ENCODE results near the gene GATA1. TPM values are rescaled to one million over a fixed set of nuclear protein-coding genes. Genes with fewer than 3 reads are reported as not detected.

GATA1 gene
- polyA plus RNA-seq, 3 donors, result 0.40 to 0.74 (median 0.74) TPM

GRCh38 chrX:48784726-48785125 is 1.7 kb upstream of the GATA1 start:
- DNase-seq (ENCODE audit: low read depth in 3 of 3, low spot score in 2 of 3), result no peak

- no peak for DNase-seq (ENCODE audit: low read depth in 3 of 3, low spot score in 2 of 3)
Observed at GRCh38 chrX:48785186-48785539, 1.2 kb upstream of the GATA1 start.

DNA sequence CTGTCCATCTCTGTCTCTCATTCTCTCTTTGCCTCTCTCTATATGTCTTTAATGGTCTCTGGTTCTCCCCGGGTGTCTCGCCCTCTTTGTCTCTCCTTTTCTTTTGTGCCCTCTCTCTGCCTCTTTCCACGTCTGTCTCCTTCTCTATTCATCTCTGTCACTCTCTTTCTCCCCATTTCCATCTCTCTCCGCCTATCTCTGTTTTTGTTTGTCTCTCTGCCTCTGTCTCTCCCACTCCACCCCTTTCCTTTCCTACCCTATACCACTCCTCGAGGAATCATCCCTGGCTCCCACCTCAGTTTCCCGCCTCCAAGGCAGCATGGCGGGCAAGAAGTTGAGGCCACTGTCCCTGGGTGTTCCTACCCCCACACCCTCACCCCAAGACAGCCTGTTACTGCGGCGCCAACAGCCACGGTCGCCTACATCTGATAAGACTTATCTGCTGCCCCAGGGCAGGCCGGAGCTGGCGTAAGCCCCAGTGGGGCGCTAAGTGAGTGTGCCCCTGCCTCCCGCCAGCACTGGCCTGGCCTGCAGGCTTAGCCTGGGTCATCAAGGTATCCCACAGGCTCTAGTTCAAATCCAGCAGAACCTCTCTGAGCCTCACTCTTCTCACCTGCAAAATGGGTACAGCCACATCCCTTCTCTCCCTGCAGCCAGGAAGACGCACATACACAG is 713 bp upstream of the GATA1 start:
- DNase-seq (ENCODE audit: low read depth in 3 of 3, low spot score in 2 of 3), result no peak

GRCh38 chrX:48786825-48787504 is 575 bp downstream of the GATA1 start:
- DNase-seq (ENCODE audit: low read depth in 3 of 3, low spot score in 2 of 3), result no peak

- DNase-seq (ENCODE audit: low read depth in 3 of 3, low spot score in 2 of 3), result no peak
Observed at GRCh38 chrX:48787505-48788443, 1.4 kb downstream of the GATA1 start.

DNA sequence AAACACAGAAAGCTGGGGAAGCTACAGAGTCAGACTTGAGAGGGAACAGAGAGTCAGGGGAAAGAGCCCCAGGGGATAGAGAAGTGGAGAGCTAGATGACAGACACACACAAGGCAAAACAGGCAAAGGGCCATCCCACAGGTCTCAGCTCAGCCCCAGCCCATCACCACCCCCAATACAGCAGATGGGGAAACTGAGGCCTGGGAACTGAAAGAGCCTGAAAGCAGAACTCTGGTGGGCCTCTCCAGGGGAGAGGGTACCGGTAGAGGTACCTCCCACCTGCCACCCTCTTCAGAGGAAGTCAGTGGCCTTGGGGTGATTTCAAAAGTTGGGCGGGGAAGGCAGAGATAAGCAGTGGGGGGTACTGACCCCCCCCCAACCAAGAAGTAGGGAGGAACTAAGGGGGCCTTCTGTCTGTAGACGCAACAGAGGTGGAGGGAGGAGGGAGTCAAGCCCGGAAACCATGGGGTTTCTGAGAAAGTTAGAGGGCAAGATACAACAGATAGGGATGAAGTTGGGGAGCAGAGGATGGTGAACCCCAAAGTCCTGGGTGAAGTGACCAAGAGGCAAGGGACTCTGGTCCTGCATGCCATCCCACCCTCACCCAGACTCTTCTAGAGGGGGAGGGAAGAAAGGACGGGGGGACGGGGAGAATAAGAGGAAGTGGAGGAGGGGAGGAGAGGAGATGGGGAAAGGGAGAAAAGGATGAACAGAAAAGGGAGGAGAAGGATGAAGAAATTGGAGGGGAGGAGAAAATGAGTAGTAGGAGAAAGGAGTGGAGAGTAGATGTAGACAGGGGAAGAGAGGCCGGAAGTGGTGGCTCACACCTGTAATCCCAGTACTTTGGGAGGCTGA is 3.2 kb downstream of the GATA1 start:
- DNase-seq (ENCODE audit: low read depth in 3 of 3, low spot score in 2 of 3), result no peak

DNA sequence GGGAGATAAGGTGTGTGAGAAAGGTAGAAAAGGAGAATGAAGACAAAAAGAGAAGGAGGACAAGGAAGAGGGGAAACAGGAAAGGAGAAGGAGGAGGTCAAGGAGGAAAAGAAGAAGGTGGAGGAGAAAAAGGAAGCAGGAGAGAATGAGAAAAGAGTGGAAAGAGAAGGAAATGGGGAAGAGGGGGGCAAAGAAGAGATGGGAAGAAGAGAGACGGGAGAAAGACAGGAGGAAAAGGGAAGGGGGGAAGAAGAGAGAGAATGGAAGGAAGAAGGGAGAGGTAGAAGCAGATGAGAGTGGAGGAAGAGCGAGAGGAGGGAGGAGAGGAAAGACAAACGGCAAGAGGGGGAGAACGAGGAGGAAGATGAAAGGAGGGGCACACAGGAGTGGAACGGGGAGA is 4.1 kb downstream of the GATA1 start:
- DNase-seq (ENCODE audit: low read depth in 3 of 3, low spot score in 2 of 3), result no peak

DNA sequence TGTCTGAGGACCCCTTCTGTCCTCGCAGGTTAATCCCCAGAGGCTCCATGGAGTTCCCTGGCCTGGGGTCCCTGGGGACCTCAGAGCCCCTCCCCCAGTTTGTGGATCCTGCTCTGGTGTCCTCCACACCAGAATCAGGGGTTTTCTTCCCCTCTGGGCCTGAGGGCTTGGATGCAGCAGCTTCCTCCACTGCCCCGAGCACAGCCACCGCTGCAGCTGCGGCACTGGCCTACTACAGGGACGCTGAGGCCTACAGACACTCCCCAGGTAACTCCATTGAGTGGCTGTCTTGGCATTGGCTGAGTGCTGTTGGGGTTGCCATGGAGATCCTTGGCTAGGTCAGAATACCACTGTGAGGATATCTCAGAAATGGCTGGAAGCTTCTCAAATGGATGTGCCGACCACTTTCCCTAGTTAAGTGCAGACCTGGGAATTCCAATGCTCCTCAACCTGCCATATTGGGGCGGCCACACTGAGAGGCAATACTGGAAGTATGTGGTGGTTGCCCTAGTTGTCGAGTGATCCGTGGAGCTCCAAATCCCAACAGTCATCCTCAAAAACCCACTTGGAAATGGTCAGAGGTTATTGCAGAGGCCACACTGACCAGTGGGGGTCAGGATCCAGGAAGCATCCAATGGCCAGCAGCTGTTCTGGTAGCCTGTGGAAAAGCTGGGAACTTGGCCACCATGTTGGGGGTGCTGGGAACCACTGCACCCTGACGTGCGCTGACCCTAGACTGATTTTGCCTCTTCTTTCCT is 4.9 kb downstream of the GATA1 start:
- no peak for DNase-seq (ENCODE audit: low read depth in 3 of 3, low spot score in 2 of 3)

DNA sequence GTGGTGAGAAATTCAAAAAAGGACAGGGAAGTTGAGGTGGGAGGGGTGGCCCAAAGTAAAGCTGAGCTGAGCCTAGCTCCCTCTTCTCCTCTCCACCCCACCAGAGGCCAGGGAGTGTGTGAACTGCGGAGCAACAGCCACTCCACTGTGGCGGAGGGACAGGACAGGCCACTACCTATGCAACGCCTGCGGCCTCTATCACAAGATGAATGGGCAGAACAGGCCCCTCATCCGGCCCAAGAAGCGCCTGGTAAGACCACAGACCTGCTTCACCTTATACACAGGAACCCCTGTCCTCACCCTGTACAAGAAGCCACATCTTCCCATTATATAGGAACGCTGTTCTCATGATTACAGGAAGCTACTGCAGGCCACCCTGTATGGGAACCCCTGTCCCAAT is 5.8 kb downstream of the GATA1 start:
- DNase-seq (ENCODE audit: low read depth in 3 of 3, low spot score in 2 of 3), result no peak

DNA sequence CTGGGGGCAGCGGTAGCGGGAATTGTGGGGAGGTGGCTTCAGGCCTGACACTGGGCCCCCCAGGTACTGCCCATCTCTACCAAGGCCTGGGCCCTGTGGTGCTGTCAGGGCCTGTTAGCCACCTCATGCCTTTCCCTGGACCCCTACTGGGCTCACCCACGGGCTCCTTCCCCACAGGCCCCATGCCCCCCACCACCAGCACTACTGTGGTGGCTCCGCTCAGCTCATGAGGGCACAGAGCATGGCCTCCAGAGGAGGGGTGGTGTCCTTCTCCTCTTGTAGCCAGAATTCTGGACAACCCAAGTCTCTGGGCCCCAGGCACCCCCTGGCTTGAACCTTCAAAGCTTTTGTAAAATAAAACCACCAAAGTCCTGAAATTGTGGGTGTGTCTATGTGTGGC is 7.5 kb downstream of the GATA1 start:
- DNase-seq (ENCODE audit: low read depth in 3 of 3, low spot score in 2 of 3), result no peak

GRCh38 chrX:48794340-48794910 is 8.0 kb downstream of the GATA1 start:
- no peak for DNase-seq (ENCODE audit: low read depth in 3 of 3, low spot score in 2 of 3)

DNA sequence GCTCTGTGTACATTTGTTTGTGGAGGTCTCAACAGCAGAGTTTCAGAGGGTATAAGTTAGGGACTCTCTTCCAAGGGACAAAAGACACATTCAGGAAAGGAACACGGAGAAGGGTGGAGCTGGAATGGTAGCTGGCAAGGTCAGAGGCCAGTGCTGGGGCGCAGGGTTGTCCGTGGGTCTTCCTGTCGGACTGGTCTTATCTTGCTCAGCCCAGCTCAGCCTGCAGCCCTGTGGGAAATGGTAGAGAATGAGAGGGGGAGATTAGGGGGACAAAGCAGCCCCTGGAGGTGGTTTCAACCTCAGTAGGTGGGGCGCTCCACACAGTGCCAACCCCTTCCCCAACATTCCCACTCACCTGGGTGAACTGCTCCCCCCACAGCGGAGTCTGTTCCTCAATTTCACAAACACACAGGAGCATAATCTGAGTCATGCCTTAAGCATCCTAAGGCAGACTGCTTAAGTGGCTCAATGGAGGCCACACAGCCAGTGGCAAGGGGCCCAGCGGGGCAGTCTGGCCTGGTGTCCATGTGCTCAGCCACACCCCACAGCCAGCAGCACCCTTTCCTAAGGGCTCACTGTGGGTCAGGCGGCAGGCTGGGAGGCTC is 8.6 kb downstream of the GATA1 start:
- DNase-seq (ENCODE audit: low read depth in 3 of 3, low spot score in 2 of 3), result no peak

- no peak for DNase-seq (ENCODE audit: low read depth in 3 of 3, low spot score in 2 of 3)
Observed at GRCh38 chrX:48798318-48798717, 11.9 kb downstream of the GATA1 start.

GRCh38 chrX:48800574-48801279 is 14.3 kb downstream of the GATA1 start:
- DNase-seq (ENCODE audit: low read depth in 3 of 3, low spot score in 2 of 3), result peak in 1 of 3 donors; percentile 1

- DNase-seq (ENCODE audit: low read depth in 3 of 3, low spot score in 2 of 3), result peak; percentile 85 to 93 (median 87)
Observed at GRCh38 chrX:48801280-48802088, 15.1 kb downstream of the GATA1 start, which contains the start of gene HDAC6. HDAC6 (plus strand) TSS chrX:48802067; CDS start chrX:48802693, 626 bp downstream.

DNA sequence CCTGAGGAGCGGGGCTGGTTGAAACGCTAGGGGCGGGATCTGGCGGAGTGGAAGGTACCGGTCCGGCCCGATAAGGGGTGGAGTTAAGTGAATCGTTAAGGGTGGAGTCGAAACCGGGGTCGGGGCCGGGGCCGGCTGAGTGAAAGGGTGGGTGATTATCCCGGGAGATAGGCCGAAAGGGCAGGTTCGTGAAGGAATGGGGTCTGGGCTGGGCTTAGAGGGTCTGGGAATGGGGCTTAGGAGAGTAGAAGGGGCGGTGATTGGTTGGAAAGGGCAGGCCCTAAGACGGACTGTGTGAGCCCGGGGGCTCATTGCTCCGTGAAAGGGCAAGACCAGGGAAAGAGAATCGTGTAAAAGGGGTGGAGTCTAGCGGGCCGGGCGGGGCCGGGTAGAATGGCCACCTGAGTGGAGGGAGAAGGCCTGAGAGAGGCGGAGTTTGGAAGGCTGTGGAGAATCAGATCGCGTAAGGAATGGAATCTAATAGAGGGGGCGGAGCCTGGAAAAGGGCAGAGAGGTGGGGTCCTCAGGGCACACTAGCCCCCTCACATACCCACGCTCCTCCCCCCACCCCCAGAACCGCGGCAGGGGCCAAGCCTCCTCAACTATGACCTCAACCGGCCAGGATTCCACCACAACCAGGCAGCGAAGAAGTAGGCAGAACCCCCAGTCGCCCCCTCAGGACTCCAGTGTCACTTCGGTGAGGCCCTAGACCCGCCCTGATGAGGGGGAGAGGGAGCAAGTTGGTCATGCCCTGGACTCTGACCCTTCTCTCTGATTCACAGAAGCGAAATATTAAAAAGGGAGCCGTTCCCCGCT is 15.9 kb downstream of the GATA1 start:
- peak; percentile 57 to 60 (median 57) for DNase-seq (ENCODE audit: low read depth in 3 of 3, low spot score in 2 of 3)

DNA sequence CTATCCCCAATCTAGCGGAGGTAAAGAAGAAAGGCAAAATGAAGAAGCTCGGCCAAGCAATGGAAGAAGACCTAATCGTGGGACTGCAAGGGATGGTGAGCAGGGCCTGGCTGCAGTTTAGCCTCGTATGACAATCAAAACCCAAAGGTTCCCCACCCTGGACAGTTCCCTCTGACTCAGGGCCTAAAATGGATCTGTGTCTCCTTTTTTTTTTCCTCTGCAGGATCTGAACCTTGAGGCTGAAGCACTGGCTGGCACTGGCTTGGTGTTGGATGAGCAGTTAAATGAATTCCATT is 16.5 kb downstream of the GATA1 start:
- DNase-seq (ENCODE audit: low read depth in 3 of 3, low spot score in 2 of 3), result no peak

Data from right renal cortex interstitium (tissue), 3 donors.